IPS DF 19.7 (cell line): ENCODE results near the gene DHRS13.
"Not testable (repeated sequence)": the region's sequence is repeated elsewhere in the genome, so short reads cannot be mapped to it uniquely, and the experiment has no call there.

ENCODE experiments used
- DNase-seq: peaks from one replicate; pipeline ENCODE4 v3.0.0-alpha.2; 2013; ENCODE audit warnings: low read depth, low spot score

DHRS13 gene

DNA sequence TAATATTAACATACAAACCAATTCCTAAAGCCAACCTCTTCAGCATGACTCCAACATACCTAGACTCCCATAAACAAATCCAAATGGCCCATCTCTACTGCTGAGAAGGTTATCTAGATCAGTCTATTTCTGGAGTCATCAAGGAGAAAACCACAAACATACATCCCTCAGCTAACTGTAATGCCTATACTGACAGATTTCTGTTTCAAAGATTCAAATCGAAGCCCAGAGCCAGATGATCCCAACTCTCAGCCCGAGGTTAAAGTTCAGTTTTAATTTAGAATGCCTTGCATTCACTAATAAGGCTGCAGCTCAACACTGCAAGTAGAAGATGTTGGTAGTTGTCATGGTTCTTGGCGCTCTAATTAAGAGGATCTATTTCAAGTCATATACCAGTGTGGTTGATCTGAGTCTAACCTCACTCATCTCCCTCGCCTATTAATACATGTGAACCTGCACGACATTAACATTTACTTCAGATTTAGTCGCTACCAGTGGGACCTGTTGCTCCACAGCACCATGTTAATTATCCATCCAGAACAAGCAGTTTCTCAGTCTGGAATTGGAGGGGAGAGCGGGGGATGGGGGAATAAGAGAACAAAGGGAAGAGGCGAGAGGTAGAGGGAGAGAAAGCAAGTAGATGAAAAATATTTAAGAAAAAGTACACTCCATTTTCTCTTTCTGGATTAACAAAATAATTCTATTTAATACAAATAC, 33.0 kb upstream of the DHRS13 start:
- no peak for DNase-seq

DNA sequence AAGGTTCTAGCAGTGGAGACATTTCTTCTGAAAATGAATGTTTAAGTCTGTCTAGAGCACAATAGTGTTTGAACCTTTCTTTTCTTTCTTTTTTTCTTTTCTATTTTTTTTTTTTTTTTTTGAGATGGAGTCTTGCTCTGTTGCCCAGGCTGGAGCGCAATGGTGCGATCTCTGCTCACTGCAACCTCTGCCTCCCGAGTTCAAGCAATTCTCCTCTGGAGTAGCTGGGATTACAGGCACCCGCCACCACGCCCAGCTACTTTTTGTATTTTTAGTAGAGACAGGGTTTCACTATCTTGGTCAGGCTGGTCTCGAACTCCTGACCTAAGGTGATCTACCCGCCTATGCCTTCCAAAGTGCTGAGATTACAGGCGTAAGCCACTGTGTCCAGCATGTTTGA, 31.6 kb upstream of the DHRS13 start:
- DNase-seq, result not testable (repeated sequence)

DNA sequence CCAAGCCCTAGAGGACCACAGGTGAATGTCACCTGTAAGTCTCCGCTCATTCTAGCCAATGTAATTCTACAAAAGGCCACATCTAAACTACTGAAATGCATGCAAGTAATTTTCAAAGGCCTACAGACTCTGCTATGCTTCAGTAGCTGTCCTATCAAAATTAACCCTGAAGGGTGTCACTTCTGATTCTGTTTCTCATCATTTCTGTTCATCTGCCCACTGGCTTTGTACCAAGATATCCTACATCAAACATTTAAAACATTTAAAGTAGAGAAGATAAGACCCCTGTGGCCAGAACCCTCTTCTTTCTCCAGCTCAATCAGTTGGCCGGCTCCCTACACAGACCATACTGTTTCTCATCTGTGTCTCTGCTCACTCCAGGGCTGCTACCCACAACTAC, 26.9 kb upstream of the DHRS13 start:
- no peak for DNase-seq

GRCh38 chr17:28928061-28928460, 25.2 kb upstream of the DHRS13 start:
- DNase-seq, result no peak

DNA sequence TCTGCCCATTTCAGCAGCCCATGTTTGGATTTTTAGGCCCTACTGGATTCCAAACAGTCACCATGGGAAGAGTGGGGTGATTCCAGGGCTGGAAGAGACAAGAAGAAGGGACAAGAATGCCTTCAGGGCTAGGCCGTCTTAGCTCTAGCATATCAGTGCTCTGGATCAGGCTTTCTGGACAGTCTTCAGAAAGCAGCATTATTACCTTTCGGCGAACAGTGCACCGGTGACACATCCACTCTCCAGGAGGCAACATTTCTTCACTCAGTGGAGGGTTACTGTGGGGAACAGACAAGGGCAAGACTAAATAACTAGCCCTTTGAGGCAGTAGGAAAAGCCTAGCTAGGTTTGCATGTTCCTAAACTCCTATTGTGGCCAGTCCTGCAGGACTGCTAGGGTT, 23.9 kb upstream of the DHRS13 start:
- no peak for DNase-seq

- DNase-seq, result no peak
Observed at GRCh38 chr17:28926366-28926765, 23.5 kb upstream of the DHRS13 start.

- no peak for DNase-seq
Observed at GRCh38 chr17:28925912-28926365, 23.1 kb upstream of the DHRS13 start.

- DNase-seq, result no peak
Observed at GRCh38 chr17:28920201-28920600, 17.3 kb upstream of the DHRS13 start.

DNA sequence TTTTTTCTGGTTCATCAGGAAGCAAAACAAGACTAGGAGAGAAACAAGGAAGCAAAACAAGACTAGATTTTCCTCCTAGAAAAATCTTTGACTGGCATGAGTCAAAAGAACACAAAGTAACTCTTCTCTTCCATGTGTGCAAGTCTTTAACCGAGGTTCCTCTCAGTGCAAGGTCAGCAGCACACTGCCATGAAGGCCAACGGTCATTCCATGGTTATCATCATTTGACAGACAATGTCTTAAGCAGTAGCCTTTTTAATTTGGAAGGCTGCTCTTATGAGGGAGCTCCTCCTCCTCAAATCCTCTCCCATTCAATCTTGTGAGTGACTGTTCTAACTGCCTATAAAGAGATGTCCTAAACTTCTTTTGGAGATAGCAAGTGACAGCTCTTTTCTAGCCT, 15.4 kb upstream of the DHRS13 start:
- no peak for DNase-seq

GRCh38 chr17:28917465-28917864, 14.6 kb upstream of the DHRS13 start:
- DNase-seq, result no peak

- DNase-seq, result no peak
Observed at GRCh38 chr17:28917029-28917428, 14.2 kb upstream of the DHRS13 start.

DNA sequence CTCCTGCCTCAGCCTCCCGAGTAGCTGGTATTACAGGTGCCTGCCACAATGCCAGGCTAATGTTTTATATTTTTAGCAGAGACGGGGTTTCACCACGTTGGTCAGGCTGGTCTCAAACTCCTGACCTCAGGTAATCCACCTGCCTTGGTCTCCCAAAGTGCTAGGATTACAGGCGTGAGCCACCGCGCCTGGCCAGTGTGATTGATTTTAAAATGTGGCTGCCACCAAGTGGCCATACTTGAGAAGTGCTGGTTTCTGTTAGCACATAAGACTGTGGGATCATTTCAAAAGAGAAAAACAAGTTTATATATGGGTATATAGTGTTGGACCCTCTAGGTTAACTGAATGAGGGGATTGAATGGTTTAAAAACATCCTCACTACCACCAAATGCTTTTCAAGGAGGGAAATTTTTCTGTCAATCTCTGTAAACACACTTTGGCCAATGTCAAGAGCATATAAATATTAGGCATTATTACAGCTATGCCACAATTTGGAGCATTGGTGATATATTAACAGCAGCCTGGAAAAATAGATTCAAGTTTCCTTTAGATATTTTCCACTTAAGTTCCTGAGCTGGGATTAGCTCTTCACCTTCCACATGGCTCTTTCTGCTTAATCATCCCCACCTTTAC, 13.5 kb upstream of the DHRS13 start:
- DNase-seq, result no peak

GRCh38 chr17:28912938-28913333, 10.1 kb upstream of the DHRS13 start:
- no peak for DNase-seq

DNA sequence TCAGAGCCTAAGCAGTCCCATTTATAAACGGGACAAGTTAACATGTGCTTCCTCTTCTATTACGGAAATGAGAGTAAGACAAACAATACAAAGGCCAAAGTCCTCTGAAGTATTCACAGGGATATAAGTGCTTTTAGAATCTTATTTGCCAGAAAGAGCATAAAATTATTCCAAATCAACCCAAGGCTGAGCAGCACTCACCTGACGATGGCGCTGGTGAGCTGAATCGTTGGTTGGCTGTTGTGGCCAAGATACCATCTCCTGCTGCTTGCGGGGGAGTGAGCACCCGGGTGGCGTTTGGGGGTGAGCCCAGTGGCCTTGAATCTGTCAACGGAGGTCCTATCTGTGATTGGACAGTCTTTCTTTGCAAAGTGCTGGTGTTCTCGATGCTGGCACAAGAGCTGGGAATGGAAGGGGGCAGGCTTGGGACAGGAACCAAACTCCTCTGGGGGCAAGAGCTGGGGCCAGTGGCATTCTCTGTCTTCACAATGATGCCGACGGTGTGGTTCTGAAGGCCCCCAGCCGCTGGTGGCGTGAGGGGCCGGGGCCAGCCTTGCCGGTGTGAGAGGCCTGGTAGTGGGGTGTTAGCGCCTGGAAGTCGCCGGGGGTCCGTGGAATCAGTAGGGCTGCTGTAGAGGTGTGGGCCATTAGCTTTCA, 9.5 kb upstream of the DHRS13 start:
- DNase-seq, result no peak

DNA sequence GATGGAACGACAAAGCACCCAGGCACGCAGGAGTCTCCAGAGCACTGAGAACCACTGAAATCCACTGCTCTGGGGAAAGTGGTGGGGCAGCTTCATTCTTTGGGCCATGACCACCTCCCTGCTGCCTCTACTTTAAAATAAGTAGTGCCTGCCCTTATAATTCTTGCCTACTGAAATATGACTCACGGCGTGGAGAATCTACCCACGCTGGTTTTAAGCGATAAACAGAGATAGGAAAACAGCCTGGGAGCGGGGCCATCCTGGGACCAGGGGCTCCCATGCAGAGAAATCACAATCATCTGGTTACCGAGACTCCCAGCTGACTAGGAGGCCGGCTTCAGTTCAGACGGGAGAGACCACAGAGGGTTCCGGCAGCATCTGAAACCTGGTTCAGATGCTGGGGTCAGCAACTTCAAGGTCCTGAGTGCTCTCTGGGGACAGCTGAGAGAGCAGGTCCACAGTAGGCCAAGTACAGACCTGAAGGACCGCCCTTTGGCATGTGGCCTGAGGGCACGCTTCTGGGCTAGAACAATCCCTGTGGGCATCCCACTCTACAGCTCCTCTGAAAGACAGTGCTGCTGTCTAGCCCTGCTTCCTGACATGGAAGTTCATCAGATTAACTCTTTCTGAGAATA, 8.6 kb upstream of the DHRS13 start:
- DNase-seq, result no peak

- no peak for DNase-seq
Observed at GRCh38 chr17:28910534-28910933, 7.7 kb upstream of the DHRS13 start.

DNA sequence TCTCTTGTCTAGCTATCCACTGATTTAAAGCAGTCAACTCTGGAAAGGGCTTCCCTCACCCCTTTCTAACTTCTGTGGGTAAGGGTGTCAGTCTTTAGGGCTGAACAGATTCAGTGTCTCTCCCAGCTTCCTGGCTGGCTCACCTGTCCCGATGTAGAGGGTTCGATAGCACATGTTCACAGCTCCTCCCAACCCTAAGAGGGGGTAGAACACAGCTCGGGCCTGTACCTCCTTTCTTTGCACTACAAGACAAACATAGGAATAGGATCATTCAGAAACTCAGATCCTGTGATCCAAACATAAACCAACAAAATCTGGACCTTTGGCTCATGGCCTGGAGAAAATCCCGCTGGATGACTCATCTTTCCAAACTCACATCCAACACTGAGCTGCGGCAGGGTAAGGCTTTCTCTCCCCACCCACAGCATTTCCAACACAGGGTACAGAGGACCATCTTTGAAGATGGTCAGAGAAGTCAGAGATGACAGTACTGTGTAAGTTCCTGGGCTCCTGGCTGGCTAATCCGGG, 5.8 kb upstream of the DHRS13 start:
- no peak for DNase-seq

GRCh38 chr17:28907709-28908475, 5.0 kb upstream of the DHRS13 start:
- DNase-seq, result no peak

DNA sequence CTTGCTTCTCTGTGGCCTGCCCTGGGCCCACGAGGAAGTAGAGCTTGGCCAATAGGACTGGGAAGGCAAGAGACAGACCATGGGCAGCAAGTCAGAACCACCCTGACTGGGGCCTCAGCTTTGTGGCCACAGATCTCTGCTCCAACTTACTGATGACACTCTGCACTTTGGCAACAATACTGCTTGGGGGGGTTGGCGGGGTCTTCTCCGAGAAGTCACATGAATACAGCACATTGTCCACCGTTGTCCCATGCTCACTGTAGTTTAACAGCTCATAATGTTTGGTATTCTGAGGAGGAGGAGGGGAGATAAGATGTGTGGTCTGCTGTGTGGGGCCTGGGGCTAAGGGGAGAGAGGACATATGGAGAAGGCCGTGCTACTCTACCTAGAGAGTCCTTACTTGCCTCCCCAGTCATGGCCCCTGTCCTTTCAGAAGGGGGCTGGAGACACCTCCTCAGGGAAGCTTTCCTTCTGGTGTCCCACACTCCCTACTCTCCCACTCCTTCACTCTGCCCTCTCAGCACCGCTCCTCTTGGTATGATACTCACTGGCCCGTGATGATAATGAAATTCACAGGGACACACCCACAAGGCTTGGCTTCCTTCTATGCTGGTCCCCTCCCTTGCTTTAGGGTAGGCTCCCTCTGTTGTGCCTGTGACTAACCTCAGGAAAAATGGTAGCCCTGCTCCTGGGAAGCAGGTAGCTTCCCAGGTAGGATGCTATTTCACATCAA, 4.0 kb upstream of the DHRS13 start:
- DNase-seq, result no peak

DNA sequence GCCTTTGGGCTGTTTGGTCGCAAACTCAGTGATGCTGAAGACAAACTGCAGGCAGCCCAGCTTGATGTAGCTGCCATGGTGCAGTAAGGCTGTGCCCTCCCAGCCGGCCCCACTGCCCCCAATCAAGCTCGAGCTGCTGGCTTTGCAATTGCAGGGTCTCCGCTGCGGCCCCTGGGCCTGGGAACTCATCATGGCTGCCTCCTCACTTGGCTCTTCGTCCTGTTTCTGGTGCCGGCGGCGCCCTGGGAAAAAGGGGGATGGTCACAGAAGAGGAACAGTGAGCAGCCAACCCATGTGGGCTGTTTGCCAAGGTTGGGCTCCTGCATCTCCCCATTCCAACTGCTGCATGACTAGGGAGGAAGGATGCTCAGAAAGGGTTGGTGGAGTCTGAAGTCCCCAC, 3.4 kb upstream of the DHRS13 start:
- no peak for DNase-seq

DNA sequence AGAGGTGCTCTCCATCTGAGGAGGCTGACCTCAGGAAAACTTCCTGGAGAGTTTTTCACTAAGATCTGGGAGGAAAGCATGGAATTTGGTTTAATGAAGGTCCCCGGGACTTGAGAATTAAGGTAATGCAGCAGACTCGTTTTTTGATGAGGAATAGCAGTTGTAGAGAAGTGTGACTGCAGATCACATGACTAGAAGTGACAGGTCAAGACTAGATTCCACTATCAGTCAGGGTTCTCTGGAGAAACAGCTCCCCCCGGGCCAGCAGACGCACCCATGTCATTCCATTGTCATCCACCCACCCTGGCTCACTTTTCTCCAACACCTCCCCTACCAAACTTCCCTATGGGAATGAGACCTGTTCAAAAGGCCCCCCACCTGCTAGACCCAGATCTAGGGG, 1.9 kb upstream of the DHRS13 start:
- DNase-seq, result no peak
